D721Med (cell line): ENCODE data around the gene FBLIM1.

Experiments used
- DNase-seq: peaks from one replicate; pipeline ENCODE4 v3.0.0; 2011; ENCODE audit warnings: low spot score; ENCODE audit not compliant: insufficient read length
- FAIRE-seq: peaks from 2 replicates; lab custom pipeline; 2011; peaks lifted over from hg19 to GRCh38; lab: Jason Lieb, UNC
- TF ChIP-seq, protein P1 (sequence below): IDR thresholded peaks from 2 replicates; pipeline ENCODE4 v1.5.1; 2012; ENCODE audit warnings: mild to moderate bottlenecking, control low read depth; ENCODE audit not compliant: insufficient read depth; ENCODE audit errors: missing control alignments

FBLIM1 gene

GRCh38 chr1:15834406-15835204 lies 76.0 kb downstream of the FBLIM1 start:
- DNase-seq: no peak
- no peak for FAIRE-seq
- TF ChIP-seq, protein P1, sequence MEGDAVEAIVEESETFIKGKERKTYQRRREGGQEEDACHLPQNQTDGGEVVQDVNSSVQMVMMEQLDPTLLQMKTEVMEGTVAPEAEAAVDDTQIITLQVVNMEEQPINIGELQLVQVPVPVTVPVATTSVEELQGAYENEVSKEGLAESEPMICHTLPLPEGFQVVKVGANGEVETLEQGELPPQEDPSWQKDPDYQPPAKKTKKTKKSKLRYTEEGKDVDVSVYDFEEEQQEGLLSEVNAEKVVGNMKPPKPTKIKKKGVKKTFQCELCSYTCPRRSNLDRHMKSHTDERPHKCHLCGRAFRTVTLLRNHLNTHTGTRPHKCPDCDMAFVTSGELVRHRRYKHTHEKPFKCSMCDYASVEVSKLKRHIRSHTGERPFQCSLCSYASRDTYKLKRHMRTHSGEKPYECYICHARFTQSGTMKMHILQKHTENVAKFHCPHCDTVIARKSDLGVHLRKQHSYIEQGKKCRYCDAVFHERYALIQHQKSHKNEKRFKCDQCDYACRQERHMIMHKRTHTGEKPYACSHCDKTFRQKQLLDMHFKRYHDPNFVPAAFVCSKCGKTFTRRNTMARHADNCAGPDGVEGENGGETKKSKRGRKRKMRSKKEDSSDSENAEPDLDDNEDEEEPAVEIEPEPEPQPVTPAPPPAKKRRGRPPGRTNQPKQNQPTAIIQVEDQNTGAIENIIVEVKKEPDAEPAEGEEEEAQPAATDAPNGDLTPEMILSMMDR: no peak

DNA sequence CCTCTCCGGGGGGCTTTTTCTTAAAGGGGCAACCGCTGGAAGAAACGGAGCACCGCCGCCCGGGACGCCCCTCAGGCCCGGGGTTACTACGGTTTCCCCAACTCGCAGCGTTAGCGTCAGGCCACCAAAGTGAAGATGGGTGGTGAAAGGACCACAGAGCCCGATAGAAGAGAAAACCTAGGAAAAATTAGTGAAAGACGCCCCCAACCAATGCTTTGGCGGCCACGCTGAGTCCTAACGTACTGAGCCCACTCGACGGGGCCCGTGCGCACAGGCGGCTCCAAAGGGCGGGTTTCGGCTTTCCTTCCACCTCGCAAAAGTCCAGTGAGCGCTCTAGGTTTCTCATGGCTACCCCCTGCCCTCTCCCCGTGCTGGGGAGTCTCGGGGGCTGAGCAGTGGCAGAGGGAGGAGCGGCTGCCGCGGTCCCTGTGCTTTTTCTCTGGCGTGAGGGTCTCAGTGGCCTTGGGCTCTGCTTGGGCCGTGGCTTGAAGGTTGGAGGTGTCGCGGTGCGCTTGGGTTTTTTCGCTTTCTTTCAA lies 76.7 kb downstream of the FBLIM1 start:
- TF ChIP-seq, protein P1: no peak
- DNase-seq: no peak
- no peak for FAIRE-seq

GRCh38 chr1:15835741-15836510 lies 77.3 kb downstream of the FBLIM1 start:
- DNase-seq (no peak), FAIRE-seq (no peak)
- TF ChIP-seq, protein P1: no peak
